HG03139 (cell line): ENCODE results near the gene RBM39.
A peak's percentile ranks its signal among the peaks of the same experiment; 100 is the strongest.

ENCODE experiments used
- ATAC-seq: cut with Tn5 transposase; IDR thresholded peaks from one replicate; pipeline ENCODE4 v1.9.1; 2021; ENCODE audit not compliant: unreplicated experiment

RBM39 gene

DNA sequence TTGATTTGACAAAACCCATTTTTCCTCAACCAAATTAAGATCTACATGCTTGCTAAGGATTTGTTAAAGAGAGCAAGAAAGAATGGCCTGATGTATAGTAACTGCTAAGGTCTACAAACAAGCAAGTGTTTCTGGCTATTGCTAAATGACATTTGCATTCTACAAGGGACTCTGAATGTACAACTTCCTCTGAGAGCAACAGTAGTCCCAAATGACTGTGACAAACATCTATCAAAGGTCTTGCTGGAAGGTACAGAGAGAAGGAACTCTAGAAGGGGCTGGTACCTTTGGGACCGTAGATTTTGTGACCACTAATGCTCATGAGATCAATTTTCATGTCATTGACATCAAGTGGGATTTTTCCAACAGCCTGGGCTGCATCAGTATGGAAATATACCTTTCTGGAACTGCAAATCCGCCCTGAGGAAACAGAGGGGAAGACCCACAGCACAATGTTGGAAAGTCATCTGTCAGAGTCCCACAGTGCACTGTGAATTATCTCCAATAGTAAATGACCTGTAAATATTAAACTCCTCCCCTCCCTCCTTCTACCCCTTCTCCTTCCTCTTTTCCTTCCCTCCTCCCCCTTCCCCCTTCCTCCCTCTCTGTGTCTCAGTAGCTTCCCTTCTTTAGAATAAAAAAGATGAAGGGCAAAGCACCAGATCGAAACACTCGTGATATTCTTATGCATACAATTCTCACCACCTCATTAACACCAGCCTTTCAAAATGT is 61.4 kb downstream of the RBM39 start:
- no peak for ATAC-seq

DNA sequence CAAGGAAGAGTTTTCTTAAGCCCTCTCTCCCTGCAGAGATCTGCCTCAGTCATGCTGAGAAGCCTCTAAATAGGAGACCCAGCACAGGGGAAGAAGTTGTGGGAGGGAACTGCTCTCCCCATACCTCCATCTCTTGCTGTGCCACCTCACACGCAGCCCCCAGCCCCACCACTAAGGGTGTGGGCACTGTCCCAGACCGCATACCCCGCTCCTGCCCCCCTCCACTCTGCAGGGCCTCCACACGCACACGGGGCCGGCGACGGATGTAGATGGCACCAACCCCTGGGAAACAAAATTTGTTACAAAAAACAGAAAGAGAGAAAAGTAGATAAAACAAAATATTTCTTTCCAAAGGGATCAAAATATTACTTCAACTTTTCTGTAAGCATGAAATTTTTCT is 67.1 kb downstream of the RBM39 start:
- ATAC-seq, result no peak

DNA sequence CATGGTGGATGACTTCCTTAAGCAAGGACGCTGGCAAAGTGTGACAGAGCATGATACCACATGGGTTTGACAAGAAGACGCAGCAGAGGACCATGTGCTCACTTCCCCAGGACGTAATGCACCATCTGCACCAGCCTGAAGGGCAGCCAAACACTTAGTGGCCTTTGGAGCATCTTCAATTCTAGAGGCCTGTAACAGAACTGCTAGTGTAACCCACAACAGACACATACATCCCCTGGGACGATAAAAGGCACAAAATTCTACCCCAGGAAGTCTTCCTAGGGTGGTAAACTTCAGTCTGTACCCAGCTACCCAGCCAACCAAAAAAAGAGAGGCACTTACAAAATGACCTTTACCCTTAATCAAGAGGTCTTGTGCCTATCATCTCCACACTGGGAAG is 68.2 kb downstream of the RBM39 start:
- ATAC-seq, result no peak

DNA sequence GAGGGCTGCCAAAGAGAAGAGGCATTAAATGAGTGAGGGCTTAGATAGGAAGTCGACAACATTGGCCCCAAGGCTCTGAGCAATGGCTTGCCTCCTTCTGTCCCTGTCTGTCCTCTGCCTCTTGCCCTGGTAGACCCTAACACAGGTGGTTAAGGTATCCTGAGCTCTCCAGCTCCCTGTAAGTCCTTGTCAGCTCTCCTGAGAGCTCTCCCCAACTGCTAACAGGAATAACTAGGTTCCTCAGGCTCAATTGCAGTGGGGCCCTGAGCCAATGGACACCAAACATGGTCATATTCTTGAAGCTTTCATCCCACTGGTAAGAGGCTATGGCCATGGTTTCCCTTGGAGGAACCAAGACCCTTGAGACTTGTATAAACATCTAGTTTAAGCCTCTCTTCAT is 72.4 kb downstream of the RBM39 start:
- no peak for ATAC-seq

DNA sequence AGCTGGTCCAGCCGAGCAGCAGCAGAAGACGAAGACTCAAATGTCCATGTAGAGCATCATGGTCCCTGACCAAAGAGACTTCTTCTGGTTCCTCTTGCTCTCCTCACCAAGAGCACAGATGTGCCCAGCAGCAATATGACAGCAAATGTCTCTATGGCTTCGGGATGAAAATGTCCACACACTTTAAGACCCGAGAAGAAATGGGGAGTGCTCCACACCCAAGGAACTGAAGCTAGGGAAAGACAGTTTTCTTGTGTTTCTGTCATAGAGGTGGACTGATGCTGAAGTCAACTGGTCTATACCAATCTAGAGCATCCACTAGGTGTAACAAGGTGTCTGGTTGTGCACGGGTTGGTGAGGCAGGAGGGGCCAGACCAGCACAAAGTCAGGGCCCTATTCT is 72.8 kb downstream of the RBM39 start:
- no peak for ATAC-seq

DNA sequence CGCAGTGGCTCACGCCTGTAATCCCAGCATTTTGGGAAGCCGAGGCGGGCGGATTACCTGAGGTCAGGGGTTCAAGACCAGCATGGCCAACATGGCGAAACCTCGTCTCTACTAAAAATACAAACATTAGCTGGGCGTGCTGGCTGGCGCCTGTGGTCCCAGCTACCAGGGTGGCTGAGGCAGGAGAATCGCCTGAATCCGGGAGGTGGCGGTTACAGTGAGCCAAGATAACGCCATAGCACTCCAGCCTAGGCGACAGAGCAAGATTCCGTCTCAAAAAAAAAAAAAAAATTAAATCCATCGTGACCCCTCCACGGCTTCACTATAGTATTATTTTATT is 76.1 kb downstream of the RBM39 start:
- ATAC-seq, result no peak

DNA sequence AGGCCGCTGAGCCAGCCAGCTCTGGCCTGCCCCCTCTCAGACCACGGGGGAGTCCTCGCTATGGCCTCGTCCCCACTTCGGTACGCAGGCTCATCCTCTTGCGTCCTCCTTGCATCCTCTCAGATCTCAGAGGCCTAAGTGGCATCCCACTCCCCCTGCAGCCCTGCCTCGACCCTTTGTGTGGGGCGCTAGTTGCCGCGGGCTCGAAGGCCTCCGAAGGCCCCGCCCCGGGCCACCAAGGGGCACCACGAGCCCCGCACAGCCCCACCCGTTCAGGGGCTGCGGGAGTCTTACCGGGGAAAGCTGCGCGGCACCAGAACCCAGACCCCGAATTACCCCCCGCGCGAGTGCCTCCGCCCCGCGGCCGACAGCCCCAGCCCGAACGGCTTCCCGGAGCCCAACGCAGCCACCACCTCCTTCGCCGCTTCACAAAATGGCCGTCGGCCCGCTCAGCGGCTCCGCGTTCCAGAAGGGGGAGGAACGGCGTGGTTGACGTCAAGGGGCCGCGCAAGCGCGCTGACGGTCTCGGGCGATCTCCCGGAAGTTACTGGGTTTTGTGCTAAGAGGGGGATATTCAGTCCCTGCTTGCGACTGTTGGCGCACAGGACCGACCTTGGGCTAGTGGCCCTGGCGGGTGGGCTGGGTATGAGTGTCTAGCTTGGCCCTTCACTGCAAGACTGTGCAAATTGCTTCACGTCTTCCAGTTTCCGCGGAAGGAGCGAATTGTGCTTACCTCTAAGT is 77.4 kb downstream of the RBM39 start, which contains the start of the genes CPNE1 and RBM12:
Gene CPNE1 (minus strand): TSS at position 435 of the 741 bp plus-strand sequence. CDS start 31,977 bp downstream, outside the sequence.
Gene RBM12 (minus strand): TSS at position 435 of the 741 bp plus-strand sequence. CDS start 9,578 bp downstream, outside the sequence.
- peak; percentile 74 for ATAC-seq

DNA sequence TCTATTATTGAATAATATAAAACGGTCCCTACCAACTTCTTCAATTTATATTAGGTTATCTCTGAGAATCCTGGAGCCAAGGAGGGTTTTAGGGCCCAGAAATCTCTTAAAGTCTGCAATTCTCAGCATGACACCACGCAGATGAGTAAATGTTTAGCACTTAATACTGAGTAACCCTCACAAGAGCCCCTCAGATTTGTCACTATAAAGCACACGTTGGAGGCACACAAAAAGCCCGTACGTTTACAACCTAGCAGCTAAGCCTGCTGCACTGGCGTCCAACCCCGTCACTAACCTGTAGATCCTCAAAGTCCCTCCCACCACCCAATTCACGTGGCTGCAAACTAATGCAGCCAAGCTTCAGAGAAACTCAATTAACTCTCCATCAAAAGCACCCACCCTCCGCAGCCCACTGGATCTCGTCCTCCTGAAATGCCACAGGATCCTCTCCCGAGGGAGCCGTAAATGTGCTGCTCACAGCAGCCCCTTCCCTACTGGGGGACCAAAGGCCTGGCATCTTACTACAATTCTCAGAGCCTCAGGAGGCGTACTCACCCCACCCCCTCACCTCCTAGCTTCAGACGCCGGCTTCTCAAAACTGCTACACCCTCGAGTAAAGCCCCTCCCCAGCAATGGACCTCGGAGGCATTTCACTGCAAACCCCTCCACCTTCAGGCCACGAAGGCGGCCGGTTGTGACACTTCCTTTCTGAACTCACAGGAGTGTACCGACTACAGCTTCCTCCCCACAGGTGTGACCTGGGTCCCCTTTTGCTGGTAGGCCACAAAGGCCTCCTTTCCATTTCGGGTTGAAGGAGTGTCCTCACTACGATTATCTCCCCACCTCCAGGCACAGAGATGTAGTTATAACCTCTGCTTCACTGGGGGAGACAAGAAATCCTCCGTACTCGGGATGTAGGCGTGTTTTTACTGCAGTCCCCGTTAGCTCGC is 78.3 kb downstream of the RBM39 start:
- peak; percentile 18 for ATAC-seq

DNA sequence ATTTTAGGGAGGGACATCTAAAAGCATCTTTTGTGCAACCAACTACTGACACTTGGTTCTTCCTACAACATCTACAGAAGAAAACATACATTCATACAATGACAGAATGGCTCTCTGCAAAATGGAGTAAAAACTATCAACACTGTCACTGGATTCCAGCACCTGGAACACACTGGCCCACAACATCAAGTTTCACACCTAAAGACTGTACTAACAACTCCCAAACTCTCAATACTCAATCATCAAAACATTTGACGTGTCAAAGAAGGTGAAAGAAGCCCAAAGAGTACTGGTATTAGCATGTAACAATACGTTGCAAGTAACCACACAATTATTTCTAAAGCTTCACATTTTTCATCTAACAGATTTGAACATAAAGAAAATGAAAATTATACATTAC is 79.5 kb downstream of the RBM39 start:
- ATAC-seq, result no peak

DNA sequence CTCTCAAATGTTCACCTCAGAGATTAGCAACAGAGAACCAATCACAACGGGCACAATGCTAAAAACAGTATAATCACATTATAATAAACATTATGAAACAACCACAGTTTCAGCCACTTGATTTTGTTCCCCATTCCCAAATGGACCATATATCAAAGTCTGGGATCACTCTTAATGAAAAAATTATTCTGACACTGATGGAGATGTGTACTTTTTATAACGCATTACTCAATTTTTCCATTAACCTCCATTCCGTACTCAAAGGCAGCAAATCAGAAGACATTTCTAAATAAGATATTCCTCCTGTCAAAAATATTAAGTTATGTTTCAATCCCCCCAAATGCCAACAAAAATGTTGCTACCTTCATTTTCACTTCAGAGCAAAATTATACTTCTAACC is 80.2 kb downstream of the RBM39 start:
- ATAC-seq, result no peak

DNA sequence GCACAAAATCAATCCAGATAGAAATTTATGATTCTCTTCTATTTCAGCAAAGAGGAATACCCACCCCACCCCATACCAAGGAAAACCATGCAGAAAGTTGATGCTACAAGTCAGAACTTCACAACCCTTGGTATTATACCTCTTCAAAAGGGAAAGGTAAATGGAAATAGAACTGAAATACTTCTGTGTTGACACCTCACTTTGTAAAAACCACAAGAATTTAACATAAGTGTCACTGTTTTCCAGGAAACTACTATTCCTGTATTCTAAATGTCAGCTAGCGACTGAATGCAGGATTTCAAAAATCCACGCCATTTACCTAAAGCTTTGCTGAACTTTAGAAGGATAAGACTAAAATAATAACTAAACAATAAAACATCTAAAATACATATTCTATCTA is 81.0 kb downstream of the RBM39 start:
- ATAC-seq, result no peak

DNA sequence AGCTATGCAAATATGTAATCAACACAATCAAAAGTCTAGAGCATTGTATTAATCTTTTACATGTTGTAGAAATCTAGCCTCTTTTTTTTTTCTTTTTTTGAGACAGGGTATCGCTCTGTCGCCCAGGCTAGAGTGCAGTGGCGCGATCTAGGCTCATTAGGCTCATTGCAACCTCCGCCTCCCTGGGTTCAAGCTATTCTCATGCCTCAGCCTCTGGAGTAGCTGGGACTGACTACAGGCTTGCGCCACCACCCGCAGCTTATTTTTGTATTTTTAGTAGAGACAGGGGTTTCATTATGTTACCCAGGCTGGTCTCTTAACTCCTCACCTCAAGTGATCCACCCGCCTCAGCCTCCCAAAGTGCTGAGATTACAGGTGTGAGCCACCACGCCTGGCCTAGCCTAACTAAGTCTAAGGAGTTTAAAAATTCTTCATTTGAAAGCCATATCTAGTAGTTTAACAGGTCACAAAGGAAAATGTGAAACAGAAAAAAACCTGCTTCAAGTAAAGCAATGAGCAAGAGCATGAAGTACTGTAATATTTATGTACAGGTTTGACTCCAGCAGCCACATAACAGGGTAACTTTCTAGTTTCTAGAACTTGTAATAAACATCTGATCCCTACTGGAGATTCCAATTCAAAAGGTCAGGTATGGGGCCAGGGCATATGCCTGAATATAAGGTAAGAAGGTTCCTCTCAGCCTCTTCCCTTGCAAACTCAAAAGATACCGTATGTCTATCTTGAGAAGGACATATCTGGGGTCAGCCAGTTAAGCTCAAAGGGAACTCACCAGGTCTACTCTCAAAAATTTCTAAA is 81.7 kb downstream of the RBM39 start:
- no peak for ATAC-seq

DNA sequence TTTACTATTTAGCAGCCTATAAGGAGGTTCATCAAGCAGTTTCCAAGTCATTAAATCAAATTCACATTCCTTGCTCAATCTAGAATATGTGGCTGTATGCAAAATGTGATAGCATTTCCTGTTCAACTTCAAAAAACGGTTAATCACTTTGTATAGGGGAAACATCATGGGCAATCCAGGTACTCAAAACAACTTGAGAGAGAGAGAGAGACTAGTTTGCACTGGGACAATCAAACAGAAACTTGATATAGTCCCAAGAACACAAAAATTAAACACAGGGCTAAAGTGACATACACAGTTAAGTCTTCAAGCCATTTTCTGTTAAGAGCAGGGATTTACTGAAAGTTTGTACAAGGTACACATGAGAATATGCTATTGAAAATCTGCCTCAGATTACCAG is 84.8 kb downstream of the RBM39 start:
- no peak for ATAC-seq

DNA sequence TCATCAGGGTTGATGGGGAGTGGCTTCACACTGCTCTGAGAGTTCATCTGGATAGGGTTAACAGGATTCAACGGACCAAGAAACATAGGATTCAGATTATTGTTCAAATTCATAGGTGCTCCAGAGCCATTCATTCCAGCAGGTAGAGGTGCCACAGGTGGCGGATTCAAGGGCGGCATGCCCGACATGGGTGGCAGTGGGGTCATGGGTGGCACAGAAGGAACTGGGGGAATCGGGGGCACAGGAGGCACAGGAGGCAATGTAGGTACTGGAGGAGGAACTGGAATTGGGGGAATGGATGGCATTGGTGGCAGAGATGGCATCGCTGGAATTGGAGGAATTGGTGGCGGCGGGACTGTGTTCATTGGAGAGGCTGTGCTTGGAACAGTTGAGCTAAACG is 87.6 kb downstream of the RBM39 start:
- ATAC-seq, result no peak

DNA sequence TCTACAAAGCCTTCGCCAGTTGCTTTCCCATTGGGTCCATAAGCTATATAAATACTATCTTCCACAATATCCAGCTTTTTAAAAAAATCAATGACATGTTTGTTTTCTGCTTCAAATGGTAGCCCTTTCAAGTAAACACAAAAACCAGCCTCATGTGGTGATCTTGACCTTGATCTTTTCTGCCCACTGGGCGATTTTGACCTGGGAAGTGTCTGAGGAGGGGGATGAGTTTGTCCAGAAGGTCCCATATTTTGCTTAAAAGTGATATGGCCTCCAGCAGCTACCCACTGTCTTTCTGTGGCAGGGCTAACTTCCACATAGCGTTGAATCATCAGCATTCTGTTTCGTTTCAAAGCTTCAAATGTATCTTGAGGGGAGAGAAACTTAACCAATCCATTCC is 88.2 kb downstream of the RBM39 start:
- no peak for ATAC-seq
